ENCODE results near the gene TSACC. TPM values are rescaled to one million over a fixed set of nuclear protein-coding genes. Genes with fewer than 3 reads are reported as not detected.

TSACC gene
- total RNA-seq, 6 experiments from 2014 or later, result 0.37 to 1.1 (median 0.99) TPM; not detected in 2

GRCh38 chr1:156293895-156294294, 44.4 kb upstream of the TSACC start:
- Histone ChIP-seq H3K27me3 (no peaks in the 10 kb centered on the region), H3K27ac (no peak overlapping the region), H3K9me3 (no peaks in the 10 kb centered on the region), H3K4me1 (peaks cover 0 to 42% (median 9%) of the 10 kb centered on the region in 4 donors), H3K36me3 (peaks cover 0 to 5% (median under 1%) of the 10 kb centered on the region in 4 donors), H3K4me3 (no peak overlapping the region)
- TF ChIP-seq CTCF (IDR thresholded peaks at IDR 0.05), result no peak
- no peak for TF ChIP-seq POLR2A (IDR thresholded peaks at IDR 0.05)
- DNase-seq (no peak), ATAC-seq (no peak)
- 86% methylated on average over 8 of the region's 9 CpGs for WGBS (ENCODE audit: insufficient coverage, low coverage, low lambda C conversion rate, missing lambda C conversion rate)
- intact Hi-C loops (cut with DNase I), result no loop called here

DNA sequence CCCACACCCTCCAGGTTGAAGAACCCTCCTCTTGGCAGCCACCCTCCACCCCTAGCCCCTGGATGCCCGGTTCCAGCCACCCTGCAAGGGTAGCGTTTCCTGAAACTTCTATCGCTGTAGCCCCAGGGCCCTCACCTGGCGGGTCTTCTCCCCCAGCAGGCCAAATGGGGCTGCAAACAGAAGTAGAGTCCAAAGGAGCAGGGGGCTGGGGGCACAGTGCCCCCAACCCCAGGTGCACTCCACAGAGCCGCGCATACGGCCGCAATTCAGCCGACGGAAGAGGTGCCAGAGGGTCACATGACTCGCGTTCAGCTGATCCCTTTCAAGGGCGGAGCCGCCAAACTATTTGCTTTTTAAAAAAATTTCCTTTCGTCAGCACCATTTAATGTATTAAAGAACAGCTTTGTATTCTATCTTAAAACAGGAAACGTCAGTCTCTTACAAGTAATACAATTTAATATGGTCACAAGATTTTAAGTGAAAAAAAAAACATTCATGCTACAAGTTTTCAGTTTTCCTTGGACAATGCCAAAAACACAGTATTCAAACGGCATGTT, 42.9 kb upstream of the TSACC start, which contains the start of gene GLMP:
TSS of gene GLMP (minus strand) at position 289 of the 557 bp plus-strand sequence. CDS start at position 255, 34 bp downstream.
- WGBS (ENCODE audit: insufficient coverage, low coverage, low lambda C conversion rate, missing lambda C conversion rate), result 0% methylated on average over 17 of the region's 17 CpGs

DNA sequence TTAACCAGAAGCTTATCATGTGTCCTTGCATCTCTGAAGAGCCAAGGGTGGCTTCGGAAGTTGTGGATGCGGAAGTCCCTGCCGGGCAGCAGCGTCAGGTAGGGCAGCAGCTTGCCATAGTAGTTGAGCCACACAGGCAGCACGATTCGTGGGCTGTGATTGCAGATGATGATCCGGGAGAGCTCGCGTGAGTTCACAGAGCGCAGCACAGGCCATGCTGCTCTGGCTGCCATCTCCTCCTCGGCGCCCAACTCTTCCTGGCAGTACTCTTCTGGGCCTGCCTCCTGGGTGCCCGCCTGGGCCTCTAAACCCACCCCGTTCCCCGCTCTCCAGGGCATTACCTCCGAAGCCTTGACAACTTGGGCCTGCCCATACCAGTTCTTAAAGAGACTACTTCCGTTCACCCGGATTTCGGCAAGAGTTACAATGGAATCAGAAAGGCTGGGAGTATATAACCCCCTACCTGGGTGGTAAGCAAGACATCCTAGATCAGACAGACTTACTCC, 39.4 kb upstream of the TSACC start, which contains the start of gene VHLL:
TSS of gene VHLL (minus strand) at position 456 of the 506 bp plus-strand sequence. CDS start at position 338, 118 bp downstream.
- no peaks in the 10 kb centered on the region for H3K27me3 ChIP-seq
- no peaks in the 10 kb centered on the region for H3K9me3 ChIP-seq
- intact Hi-C loops (cut with DNase I), result no loop called here
- H3K27ac ChIP-seq, result no peak within 1 kb of the TSS
- 91% methylated on average over 8 of the region's 19 CpGs for WGBS (ENCODE audit: insufficient coverage, low coverage, low lambda C conversion rate, missing lambda C conversion rate)
- TF ChIP-seq CTCF (IDR thresholded peaks at IDR 0.05) (no peak), POLR2A (IDR thresholded peaks at IDR 0.05) (no peak)
- DNase-seq (no peak), ATAC-seq (no peak)
- peaks cover 0 to 5% (median 0%) of the 10 kb centered on the region in 4 donors for H3K36me3 ChIP-seq
- peaks cover 0 to 31% (median 6%) of the 10 kb centered on the region in 4 donors for H3K4me1 ChIP-seq
- H3K4me3 ChIP-seq, result no peak within 1 kb of the TSS

More for the DNA sequence above, 42.9 kb upstream of the TSACC start, which contains the start of gene GLMP:
- intact Hi-C loops (cut with DNase I), result no loop called here
- peak within 1 kb of the TSS; percentile 57 to 78 (median 63) for H3K27ac ChIP-seq
- H3K27me3 ChIP-seq, result no peaks in the 10 kb centered on the region
- H3K4me1 ChIP-seq, result peaks cover 0 to 42% (median 9%) of the 10 kb centered on the region in 4 donors
- peak; percentile 77 to 83 (median 83) for DNase-seq
- H3K9me3 ChIP-seq, result no peaks in the 10 kb centered on the region
- TF ChIP-seq POLR2A (IDR thresholded peaks at IDR 0.05), result no peak
- no peak for TF ChIP-seq CTCF (IDR thresholded peaks at IDR 0.05)
- ATAC-seq, result peak in 3 of 4 donors; percentile 42 to 60 (median 46)
- H3K36me3 ChIP-seq, result peaks cover 0 to 5% (median 0%) of the 10 kb centered on the region in 4 donors
- peak within 1 kb of the TSS; percentile 71 to 87 (median 84) for H3K4me3 ChIP-seq

- Histone ChIP-seq H3K4me1 (peaks cover 0 to 13% (median 4%) of the 10 kb centered on the region in 4 donors), H3K36me3 (peaks cover 0 to 38% (median 5%) of the 10 kb centered on the region in 4 donors), H3K9me3 (no peaks in the 10 kb centered on the region), H3K27me3 (no peaks in the 10 kb centered on the region), H3K4me3 (no peak overlapping the region), H3K27ac (no peak overlapping the region)
- TF ChIP-seq CTCF (IDR thresholded peaks at IDR 0.05) (no peak), POLR2A (IDR thresholded peaks at IDR 0.05) (no peak)
- 85% methylated on average over 4 of the region's 4 CpGs for WGBS (ENCODE audit: insufficient coverage, low coverage, low lambda C conversion rate, missing lambda C conversion rate)
- DNase-seq, result no peak
- ATAC-seq, result no peak
- intact Hi-C loops (cut with DNase I), result no loop called here
Observed at GRCh38 chr1:156303241-156303640, 35.1 kb upstream of the TSACC start.
